GM04503 (cell line): ENCODE measurements around the gene FAAP100.
"Not testable (repeated sequence)": the region's sequence is repeated elsewhere in the genome, so short reads cannot be mapped to it uniquely, and the experiment has no call there.

ENCODE experiments used
- DNase-seq: peaks from one replicate; pipeline ENCODE4 v3.0.0-alpha.2; 2012; ENCODE audit warnings: low read depth

Gene FAAP100

GRCh38 chr17:81538651-81539570, 13.2 kb downstream of the FAAP100 start:
- DNase-seq: no peak

GRCh38 chr17:81537856-81538555, 14.1 kb downstream of the FAAP100 start:
- no peak for DNase-seq

GRCh38 chr17:81537343-81537855, 14.8 kb downstream of the FAAP100 start:
- no peak for DNase-seq

- DNase-seq: no peak
These were observed 15.6 kb downstream of the FAAP100 start for GRCh38 chr17:81536299-81537290.

- no peak for DNase-seq
These were observed 16.5 kb downstream of the FAAP100 start for GRCh38 chr17:81535480-81536298.

- no peak for DNase-seq
These were observed 17.2 kb downstream of the FAAP100 start for GRCh38 chr17:81535007-81535328.

GRCh38 chr17:81534157-81535006, 17.8 kb downstream of the FAAP100 start:
- no peak for DNase-seq

GRCh38 chr17:81533339-81534141, 18.6 kb downstream of the FAAP100 start:
- DNase-seq: no peak

GRCh38 chr17:81532490-81533287, 19.5 kb downstream of the FAAP100 start:
- DNase-seq: no peak

- not testable (repeated sequence) for DNase-seq
These were observed 20.2 kb downstream of the FAAP100 start for GRCh38 chr17:81531998-81532404.

- DNase-seq: not testable (repeated sequence)
These were observed 21.1 kb downstream of the FAAP100 start for GRCh38 chr17:81531013-81531412.

GRCh38 chr17:81529437-81529803, 22.7 kb downstream of the FAAP100 start:
- no peak for DNase-seq

- no peak for DNase-seq
These were observed 23.3 kb downstream of the FAAP100 start for GRCh38 chr17:81528651-81529436.

- DNase-seq: no peak
These were observed 23.8 kb downstream of the FAAP100 start for GRCh38 chr17:81528384-81528650.

- no peak for DNase-seq
These were observed 24.4 kb downstream of the FAAP100 start, which contains the start of gene FSCN2 for GRCh38 chr17:81527591-81528383. Gene FSCN2, plus strand, starts transcription at chr17:81528377. Its CDS starts 155 bp downstream, at chr17:81528532.

- no peak for DNase-seq
These were observed 25.2 kb downstream of the FAAP100 start for GRCh38 chr17:81526662-81527571.
